Measurements from ENCODE around the gene DPH2. TPM values are rescaled to one million over a fixed set of nuclear protein-coding genes. Genes with fewer than 3 reads are reported as not detected.

Gene DPH2
- total and polyA plus RNA-seq, 8 donors, result 10.8 to 22.0 (median 14.5) TPM

- Histone ChIP-seq H3K4me1 (peaks cover 6 to 9% (median 8%) of the 10 kb centered on the region in 3 donors), H3K27me3 (no peaks in the 10 kb centered on the region), H3K36me3 (no peaks in the 10 kb centered on the region), H3K27ac (peak within 1 kb of the TSS in 1 of 4 donors; percentile 9), H3K9me3 (no peaks in the 10 kb centered on the region), H3K4me3 (peak within 1 kb of the TSS in 3 of 4 donors; percentile 18 to 51 (median 40))
- ATAC-seq (peak; percentile 48 to 67 (median 54)), FAIRE-seq (no peak), DNase-seq (peak; percentile 43 to 84 (median 60))
- intact Hi-C loops (cut with DNase I), result loop anchor here in 2 of 3 donors (10.0 kb wide), 2 partner anchors 169 to 179 kb away; no protein-coding TSS in a partner anchor
- WGBS, 2 donors, result 1 to 2% methylated on average over 31 to 42 of the region's 42 CpGs
- TF ChIP-seq, protein P1, sequence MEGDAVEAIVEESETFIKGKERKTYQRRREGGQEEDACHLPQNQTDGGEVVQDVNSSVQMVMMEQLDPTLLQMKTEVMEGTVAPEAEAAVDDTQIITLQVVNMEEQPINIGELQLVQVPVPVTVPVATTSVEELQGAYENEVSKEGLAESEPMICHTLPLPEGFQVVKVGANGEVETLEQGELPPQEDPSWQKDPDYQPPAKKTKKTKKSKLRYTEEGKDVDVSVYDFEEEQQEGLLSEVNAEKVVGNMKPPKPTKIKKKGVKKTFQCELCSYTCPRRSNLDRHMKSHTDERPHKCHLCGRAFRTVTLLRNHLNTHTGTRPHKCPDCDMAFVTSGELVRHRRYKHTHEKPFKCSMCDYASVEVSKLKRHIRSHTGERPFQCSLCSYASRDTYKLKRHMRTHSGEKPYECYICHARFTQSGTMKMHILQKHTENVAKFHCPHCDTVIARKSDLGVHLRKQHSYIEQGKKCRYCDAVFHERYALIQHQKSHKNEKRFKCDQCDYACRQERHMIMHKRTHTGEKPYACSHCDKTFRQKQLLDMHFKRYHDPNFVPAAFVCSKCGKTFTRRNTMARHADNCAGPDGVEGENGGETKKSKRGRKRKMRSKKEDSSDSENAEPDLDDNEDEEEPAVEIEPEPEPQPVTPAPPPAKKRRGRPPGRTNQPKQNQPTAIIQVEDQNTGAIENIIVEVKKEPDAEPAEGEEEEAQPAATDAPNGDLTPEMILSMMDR (IDR thresholded peaks at IDR 0.05), result no peak
These were observed 36.3 kb upstream of the DPH2 start, which contains the start of gene ARTN for GRCh38 chr1:43933386-43934100. Gene ARTN, plus strand, starts transcription at chr1:43933801. Its CDS starts 1,856 bp downstream, at chr1:43935657.

GRCh38 chr1:43934101-43934985 lies 35.5 kb upstream of the DPH2 start:
- FAIRE-seq (no peak), ATAC-seq (peak; percentile 70 to 76 (median 74)), DNase-seq (peak; percentile 68 to 91 (median 80))
- peak overlapping the region in 1 of 4 donors; percentile 9 for H3K27ac ChIP-seq
- H3K9me3 ChIP-seq, result no peaks in the 10 kb centered on the region
- no peaks in the 10 kb centered on the region for H3K27me3 ChIP-seq
- TF ChIP-seq, protein P1 (IDR thresholded peaks at IDR 0.05), result peak; percentile 34 to 74 (median 70)
- 24 to 27% methylated on average over 12 to 13 of the region's 13 CpGs for WGBS, 2 donors
- peaks cover 6 to 9% (median 8%) of the 10 kb centered on the region in 3 donors for H3K4me1 ChIP-seq
- intact Hi-C loops (cut with DNase I), result loop anchor here in 2 of 3 donors (10.0 kb wide), 2 partner anchors 170 to 180 kb away; no protein-coding TSS in a partner anchor
- no peaks in the 10 kb centered on the region for H3K36me3 ChIP-seq
- H3K4me3 ChIP-seq, result peak overlapping the region in 2 of 4 donors; percentile 40 to 51

- Histone ChIP-seq H3K9me3 (no peaks in the 10 kb centered on the region), H3K36me3 (no peaks in the 10 kb centered on the region), H3K4me3 (no peak overlapping the region), H3K27me3 (no peaks in the 10 kb centered on the region), H3K27ac (no peak overlapping the region), H3K4me1 (peaks cover 6 to 9% (median 8%) of the 10 kb centered on the region in 3 donors)
- ATAC-seq (no peak), DNase-seq (no peak), FAIRE-seq (no peak)
- TF ChIP-seq, protein P1 (IDR thresholded peaks at IDR 0.05), result no peak
- WGBS, 2 donors, result 54 to 83% methylated on average over 4 to 5 of the region's 5 CpGs
- intact Hi-C loops (cut with DNase I), result loop anchor here in 2 of 3 donors (10.0 kb wide), 2 partner anchors 170 to 180 kb away; no protein-coding TSS in a partner anchor
These were observed 34.9 kb upstream of the DPH2 start for GRCh38 chr1:43934986-43935324.

DNA sequence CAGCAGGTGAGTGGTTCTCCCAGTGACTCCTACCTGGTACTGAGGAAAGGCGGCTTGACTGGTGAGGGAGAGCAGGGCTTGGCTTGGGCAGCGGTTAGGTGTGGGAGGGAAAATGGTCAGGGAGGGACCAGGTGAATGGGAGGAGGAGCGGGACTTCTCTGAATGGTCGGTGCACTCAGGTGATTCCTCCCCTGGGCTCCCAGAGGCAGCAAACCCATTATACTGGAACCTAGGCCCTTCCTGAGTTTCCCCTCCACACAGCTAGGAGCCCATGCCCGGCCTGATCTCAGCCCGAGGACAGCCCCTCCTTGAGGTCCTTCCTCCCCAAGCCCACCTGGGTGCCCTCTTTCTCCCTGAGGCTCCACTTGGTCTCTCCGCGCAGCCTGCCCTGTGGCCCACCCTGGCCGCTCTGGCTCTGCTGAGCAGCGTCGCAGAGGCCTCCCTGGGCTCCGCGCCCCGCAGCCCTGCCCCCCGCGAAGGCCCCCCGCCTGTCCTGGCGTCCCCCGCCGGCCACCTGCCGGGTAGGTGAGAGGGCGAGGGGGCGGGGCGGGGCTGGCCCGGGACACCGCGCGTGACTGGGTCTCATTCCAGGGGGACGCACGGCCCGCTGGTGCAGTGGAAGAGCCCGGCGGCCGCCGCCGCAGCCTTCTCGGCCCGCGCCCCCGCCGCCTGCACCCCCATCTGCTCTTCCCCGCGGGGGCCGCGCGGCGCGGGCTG lies 33.9 kb upstream of the DPH2 start:
- H3K4me1 ChIP-seq, result peaks cover 6 to 9% (median 8%) of the 10 kb centered on the region in 3 donors
- peak; percentile 73 to 84 (median 78) for DNase-seq
- peak; percentile 65 to 77 (median 75) for ATAC-seq
- H3K4me3 ChIP-seq, result peak overlapping the region; percentile 41 to 63 (median 52)
- no peaks in the 10 kb centered on the region for H3K36me3 ChIP-seq
- H3K9me3 ChIP-seq, result no peaks in the 10 kb centered on the region
- H3K27me3 ChIP-seq, result no peaks in the 10 kb centered on the region
- TF ChIP-seq, protein P1 (IDR thresholded peaks at IDR 0.05), result no peak
- H3K27ac ChIP-seq, result peak overlapping the region in 3 of 4 donors; percentile 47 to 72 (median 65)
- WGBS, 2 donors, result 2 to 6% methylated on average over 30 to 48 of the region's 48 CpGs
- no peak for FAIRE-seq
- intact Hi-C loops (cut with DNase I), result loop anchor here in 2 of 3 donors (10.0 kb wide), 2 partner anchors 171 to 181 kb away; no protein-coding TSS in a partner anchor
